Gastrocnemius medialis (tissue), 4 donors: ENCODE data around the gene APOBEC3B.

Source experiments
- POLR2A ChIP-seq, 2 donors: fragments of 450-650 bp; IDR thresholded peaks; one replicate each; pipeline ENCODE4 v1.6.1; 2017; ENCODE audit warnings: antibody characterized with exemption in 2 of 2, mild to moderate bottlenecking in 2 of 2, moderate library complexity in 2 of 2
- TF ChIP-seq, protein P1 (sequence below), 5 experiments: fragments of 450-650 bp in 3 of 5; fragments of 200-600 bp in 2 of 5; sonication (generic) in 2 of 5; IDR thresholded peaks in 4 of 5; conservative IDR thresholded peaks in 1 of 5; 1 replicate in 4 of 5; 2 replicates in 1 of 5; pipeline ENCODE4 v1.5.1; 2016 to 2019; ENCODE audit warnings: antibody characterized with exemption in 5 of 5, mild to moderate bottlenecking in 3 of 5, moderate library complexity in 3 of 5

DNA sequence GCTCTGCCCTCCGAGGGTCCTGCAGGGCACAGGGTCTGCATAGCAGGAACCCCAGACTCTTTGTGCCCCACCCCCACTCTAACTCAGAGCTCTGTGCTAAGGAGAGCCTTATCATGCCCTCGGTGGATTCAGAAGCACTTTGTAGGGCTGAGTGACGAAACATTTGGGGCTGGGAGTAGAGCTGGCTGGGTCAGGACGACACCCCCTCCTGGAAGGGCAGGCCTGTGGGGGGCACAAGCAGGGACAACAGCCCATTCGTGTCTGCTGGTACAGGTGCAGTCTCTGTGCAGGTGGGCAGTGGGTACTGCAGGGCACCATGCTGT, 15.8 kb upstream of the APOBEC3B start:
- TF ChIP-seq POLR2A (IDR thresholded peaks at IDR 0.05), result no peak
- TF ChIP-seq, protein P1, sequence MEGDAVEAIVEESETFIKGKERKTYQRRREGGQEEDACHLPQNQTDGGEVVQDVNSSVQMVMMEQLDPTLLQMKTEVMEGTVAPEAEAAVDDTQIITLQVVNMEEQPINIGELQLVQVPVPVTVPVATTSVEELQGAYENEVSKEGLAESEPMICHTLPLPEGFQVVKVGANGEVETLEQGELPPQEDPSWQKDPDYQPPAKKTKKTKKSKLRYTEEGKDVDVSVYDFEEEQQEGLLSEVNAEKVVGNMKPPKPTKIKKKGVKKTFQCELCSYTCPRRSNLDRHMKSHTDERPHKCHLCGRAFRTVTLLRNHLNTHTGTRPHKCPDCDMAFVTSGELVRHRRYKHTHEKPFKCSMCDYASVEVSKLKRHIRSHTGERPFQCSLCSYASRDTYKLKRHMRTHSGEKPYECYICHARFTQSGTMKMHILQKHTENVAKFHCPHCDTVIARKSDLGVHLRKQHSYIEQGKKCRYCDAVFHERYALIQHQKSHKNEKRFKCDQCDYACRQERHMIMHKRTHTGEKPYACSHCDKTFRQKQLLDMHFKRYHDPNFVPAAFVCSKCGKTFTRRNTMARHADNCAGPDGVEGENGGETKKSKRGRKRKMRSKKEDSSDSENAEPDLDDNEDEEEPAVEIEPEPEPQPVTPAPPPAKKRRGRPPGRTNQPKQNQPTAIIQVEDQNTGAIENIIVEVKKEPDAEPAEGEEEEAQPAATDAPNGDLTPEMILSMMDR (IDR thresholded peaks at IDR 0.05 in 4 of 5, conservative IDR thresholded peaks at IDR 0.05 in 1 of 5), result no peak
